Loucy (cell line): Measurements from ENCODE around the gene ERC1.

ENCODE experiments used
- H2AFZ ChIP-seq: fragments of 200-600 bp; sonication (generic); 2 replicates; pipeline ENCODE4 v1.6.0; 2016; ENCODE audit warnings: antibody characterized with exemption, mild to moderate bottlenecking, low read length, moderate library complexity
- H3F3A ChIP-seq: fragments of 200-600 bp; 2 replicates; pipeline ENCODE4 v1.6.0; 2016; ENCODE audit warnings: antibody characterized with exemption, low read depth, mild to moderate bottlenecking
- H3K27me3 ChIP-seq: fragments of 200-600 bp; sonication (generic); 2 replicates; pipeline ENCODE4 v1.6.1; 2014; ENCODE audit warnings: low read length, mild to moderate bottlenecking; ENCODE audit not compliant: insufficient read depth, poor library complexity, severe bottlenecking
- H3K36me3 ChIP-seq: fragments of 200-600 bp; sonication (generic); 2 replicates; pipeline ENCODE4 v1.6.1; 2016; ENCODE audit warnings: low read length; ENCODE audit not compliant: insufficient read depth
- H3K4me1 ChIP-seq: fragments of 200-600 bp; sonication (generic); 2 replicates; pipeline ENCODE4 v1.5.1; 2014; ENCODE audit warnings: low read length, mild to moderate bottlenecking; ENCODE audit not compliant: insufficient read depth, poor library complexity, severe bottlenecking
- H3K4me2 ChIP-seq: fragments of 200-600 bp; sonication (generic); 2 replicates; pipeline ENCODE4 v1.6.0; 2014; ENCODE audit warnings: antibody characterized with exemption, low read length, low read depth, mild to moderate bottlenecking; ENCODE audit not compliant: poor library complexity, severe bottlenecking
- H3K4me3 ChIP-seq: fragments of 200-600 bp; sonication (generic); 2 replicates; pipeline ENCODE4 v1.5.1; 2014; ENCODE audit warnings: low read length, mild to moderate bottlenecking, mixed read lengths; ENCODE audit not compliant: poor library complexity, severe bottlenecking
- H3K79me2 ChIP-seq: fragments of 200-600 bp; sonication (generic); 2 replicates; pipeline ENCODE4 v1.6.1; 2014; ENCODE audit warnings: low read length; ENCODE audit not compliant: insufficient read depth
- H3K9ac ChIP-seq: fragments of 200-600 bp; sonication (generic); 2 replicates; pipeline ENCODE4 v1.6.0; 2014; ENCODE audit warnings: mild to moderate bottlenecking, low read depth, low read length, moderate library complexity; ENCODE audit not compliant: poor library complexity, severe bottlenecking
- H3K9me2 ChIP-seq: fragments of 200-600 bp; sonication (generic); replicated peaks from 2 replicates; pipeline ENCODE4 v1.6.1; 2016; ENCODE audit warnings: low read depth, low read length, mixed read lengths
- H3K9me3 ChIP-seq: fragments of 200-600 bp; sonication (generic); 2 replicates; pipeline ENCODE4 v1.6.1; 2014; ENCODE audit warnings: mild to moderate bottlenecking, antibody characterized with exemption, low read length, low read depth; ENCODE audit not compliant: insufficient read depth
- H4K20me1 ChIP-seq: fragments of 200-600 bp; sonication (generic); 2 replicates; pipeline ENCODE4 v1.6.0; 2014; ENCODE audit warnings: antibody characterized with exemption, low read length, mild to moderate bottlenecking; ENCODE audit not compliant: insufficient read depth, poor library complexity, severe bottlenecking
- EZH2phosphoT487 ChIP-seq: fragments of 200-600 bp; IDR thresholded peaks from 2 replicates; pipeline ENCODE4 v1.6.1; 2018; ENCODE audit warnings: antibody characterized with exemption, mild to moderate bottlenecking, moderate library complexity, borderline replicate concordance
- TF ChIP-seq, protein P1 (sequence below): fragments of 200-600 bp; sonication (generic); conservative IDR thresholded peaks from 2 replicates; pipeline ENCODE4 v1.5.1; 2014; ENCODE audit warnings: mild to moderate bottlenecking, antibody characterized with exemption, low read length

ERC1 gene

DNA sequence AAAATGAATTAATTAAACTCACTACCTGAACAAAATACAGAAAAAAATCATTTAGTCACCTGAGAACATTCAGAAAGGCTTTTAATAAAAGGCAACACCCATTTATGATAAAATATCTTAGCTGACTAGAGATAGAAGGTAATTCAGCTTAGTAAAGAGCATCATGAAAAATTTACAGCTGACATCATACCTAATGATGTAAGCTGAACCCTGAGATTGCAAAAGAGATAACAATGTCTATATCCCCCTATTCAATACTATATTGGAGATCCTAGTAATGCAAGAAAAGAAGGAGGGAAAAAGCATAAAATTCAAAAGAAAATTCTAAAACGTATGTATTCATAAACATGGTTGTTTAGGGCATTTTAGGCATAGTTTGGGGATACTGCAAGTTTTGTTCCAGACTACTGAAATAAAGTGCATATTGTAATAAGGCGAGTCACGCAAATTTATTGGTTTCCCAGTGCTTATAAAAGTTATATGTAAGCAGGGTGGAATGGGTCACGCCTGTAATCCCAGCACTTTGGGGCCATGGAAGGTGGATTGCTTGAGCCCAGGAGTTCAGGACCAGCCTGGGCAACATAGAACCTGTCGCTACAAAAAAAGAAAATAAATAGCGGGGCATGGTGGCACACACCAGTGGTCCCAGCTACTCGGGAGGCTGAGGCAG, 311.3 kb downstream of the ERC1 start:
- Histone ChIP-seq H3K9me3 (peaks cover 4% of the 10 kb centered on the region; the same call in 1 of the 2 replicates), H3K9me2 (no peaks in the 10 kb centered on the region), H2AFZ (no peak overlapping the region), H4K20me1 (no peaks in the 10 kb centered on the region), H3K27me3 (no peaks in the 10 kb centered on the region), H3K4me2 (no peak overlapping the region), H3K4me3 (no peak overlapping the region), H3K79me2 (no peaks in the 10 kb centered on the region), H3K9ac (no peak overlapping the region), H3K36me3 (peaks cover 6% of the 10 kb centered on the region; the same call in 1 of the 2 replicates), H3K4me1 (peaks cover 22% of the 10 kb centered on the region), H3F3A (no peaks in the 10 kb centered on the region)
- TF ChIP-seq EZH2phosphoT487 = no peak
- TF ChIP-seq, protein P1, sequence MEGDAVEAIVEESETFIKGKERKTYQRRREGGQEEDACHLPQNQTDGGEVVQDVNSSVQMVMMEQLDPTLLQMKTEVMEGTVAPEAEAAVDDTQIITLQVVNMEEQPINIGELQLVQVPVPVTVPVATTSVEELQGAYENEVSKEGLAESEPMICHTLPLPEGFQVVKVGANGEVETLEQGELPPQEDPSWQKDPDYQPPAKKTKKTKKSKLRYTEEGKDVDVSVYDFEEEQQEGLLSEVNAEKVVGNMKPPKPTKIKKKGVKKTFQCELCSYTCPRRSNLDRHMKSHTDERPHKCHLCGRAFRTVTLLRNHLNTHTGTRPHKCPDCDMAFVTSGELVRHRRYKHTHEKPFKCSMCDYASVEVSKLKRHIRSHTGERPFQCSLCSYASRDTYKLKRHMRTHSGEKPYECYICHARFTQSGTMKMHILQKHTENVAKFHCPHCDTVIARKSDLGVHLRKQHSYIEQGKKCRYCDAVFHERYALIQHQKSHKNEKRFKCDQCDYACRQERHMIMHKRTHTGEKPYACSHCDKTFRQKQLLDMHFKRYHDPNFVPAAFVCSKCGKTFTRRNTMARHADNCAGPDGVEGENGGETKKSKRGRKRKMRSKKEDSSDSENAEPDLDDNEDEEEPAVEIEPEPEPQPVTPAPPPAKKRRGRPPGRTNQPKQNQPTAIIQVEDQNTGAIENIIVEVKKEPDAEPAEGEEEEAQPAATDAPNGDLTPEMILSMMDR = no peak

DNA sequence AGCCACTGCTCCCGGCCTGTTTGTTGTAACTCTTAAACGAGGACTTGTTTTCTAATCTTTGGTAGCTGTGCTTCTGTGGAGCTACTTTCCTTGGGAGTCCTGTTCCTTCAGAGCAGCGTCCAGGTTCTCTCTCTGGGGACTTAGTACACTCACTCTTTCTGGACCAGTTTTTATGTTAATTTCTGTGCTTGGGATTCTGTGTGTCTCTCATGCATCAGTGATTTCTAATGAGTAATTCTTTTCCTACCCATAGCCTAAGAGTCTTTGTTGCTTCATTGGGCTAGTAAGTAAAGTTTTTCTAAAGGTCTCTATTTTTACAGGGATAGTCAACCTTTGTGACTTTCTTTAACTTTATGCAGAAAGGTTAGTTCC, 314.0 kb downstream of the ERC1 start:
- no peaks in the 10 kb centered on the region for H3K79me2 ChIP-seq
- no peaks in the 10 kb centered on the region for H3K27me3 ChIP-seq
- no peak overlapping the region for H3K9ac ChIP-seq
- H3K9me2 ChIP-seq = no peaks in the 10 kb centered on the region
- TF ChIP-seq EZH2phosphoT487 = no peak
- TF ChIP-seq, protein P1 = no peak
- H3K36me3 ChIP-seq = no peaks in the 10 kb centered on the region
- H3K4me1 ChIP-seq = peaks cover 23% of the 10 kb centered on the region
- no peaks in the 10 kb centered on the region for H3F3A ChIP-seq
- no peaks in the 10 kb centered on the region for H4K20me1 ChIP-seq
- no peak overlapping the region for H3K4me3 ChIP-seq
- peaks cover 2% of the 10 kb centered on the region; the same call in 1 of the 2 replicates for H3K9me3 ChIP-seq
- H3K4me2 ChIP-seq = peak overlapping the region; percentile 45
- H2AFZ ChIP-seq = no peak overlapping the region

DNA sequence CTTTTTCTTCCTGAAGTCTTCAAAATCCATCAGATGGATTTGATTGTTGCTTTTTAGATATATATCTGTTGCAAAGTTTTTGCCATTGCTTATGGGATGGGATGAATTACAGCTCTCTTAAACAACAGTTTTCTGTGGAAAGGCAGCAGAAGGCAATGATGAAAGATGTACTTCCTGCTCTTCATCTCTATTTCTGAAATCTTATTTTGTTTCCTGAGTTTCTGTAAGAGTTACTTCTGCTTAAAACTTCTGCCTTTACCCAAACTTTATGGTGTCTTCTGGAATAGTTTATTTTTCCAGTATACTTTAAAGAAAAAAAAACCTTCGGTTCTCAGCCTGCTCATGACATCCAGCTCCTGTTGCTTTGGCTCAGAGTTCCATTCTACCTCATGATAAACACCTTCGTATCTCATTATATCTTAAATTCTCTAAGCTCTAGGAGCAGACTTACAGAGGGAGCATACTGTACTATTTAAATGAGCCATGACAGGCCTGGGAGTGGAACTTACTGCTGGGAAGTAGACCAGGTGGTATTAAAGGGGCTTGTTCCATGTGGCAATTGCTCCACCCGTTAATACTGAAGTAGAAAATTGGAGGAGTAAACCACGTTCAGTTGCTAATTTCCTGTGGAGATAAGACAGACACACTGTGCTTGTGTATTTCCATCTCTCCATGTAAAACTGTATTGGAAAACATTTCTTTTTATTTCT, 314.9 kb downstream of the ERC1 start:
- Histone ChIP-seq H3K9ac (no peak overlapping the region), H3K79me2 (no peaks in the 10 kb centered on the region), H4K20me1 (no peaks in the 10 kb centered on the region), H3K9me2 (no peaks in the 10 kb centered on the region), H3K4me1 (peaks cover 23% of the 10 kb centered on the region), H3K27me3 (no peaks in the 10 kb centered on the region), H3K9me3 (no peaks in the 10 kb centered on the region), H3F3A (no peaks in the 10 kb centered on the region), H3K4me2 (peak overlapping the region; percentile 45), H2AFZ (no peak overlapping the region), H3K4me3 (peak overlapping the region; percentile 10), H3K36me3 (no peaks in the 10 kb centered on the region)
- TF ChIP-seq, protein P1 = no peak
- no peak for TF ChIP-seq EZH2phosphoT487
